ENCODE results near the gene DGKH.
"Not testable (repeated sequence)": the region's sequence is repeated elsewhere in the genome, so short reads cannot be mapped to it uniquely, and the experiment has no call there.

Gene DGKH

GRCh38 chr13:42113478-42113877 lies 65.0 kb downstream of the DGKH start:
- no peak for DNase-seq

GRCh38 chr13:42114278-42114677 lies 65.8 kb downstream of the DGKH start:
- DNase-seq: no peak

DNA sequence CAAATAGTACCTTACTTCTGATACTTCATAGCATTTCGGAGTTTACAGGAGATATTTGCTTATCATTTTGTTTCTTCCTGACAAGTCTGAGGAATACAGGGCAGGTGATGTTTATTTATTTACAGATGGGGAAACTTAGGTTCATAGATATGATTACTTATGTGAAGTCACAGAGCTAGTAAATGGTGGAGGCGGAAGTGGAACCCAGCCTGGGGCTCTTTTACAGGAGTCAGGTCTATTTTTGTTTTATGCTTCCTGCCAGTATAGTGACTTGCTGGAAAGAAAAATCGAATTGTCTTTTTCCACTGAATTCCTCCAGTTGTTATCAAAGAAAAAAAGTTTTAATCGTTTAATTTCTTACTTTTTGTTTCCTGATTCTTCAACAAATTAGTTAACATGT lies 66.5 kb downstream of the DGKH start:
- no peak for DNase-seq

DNA sequence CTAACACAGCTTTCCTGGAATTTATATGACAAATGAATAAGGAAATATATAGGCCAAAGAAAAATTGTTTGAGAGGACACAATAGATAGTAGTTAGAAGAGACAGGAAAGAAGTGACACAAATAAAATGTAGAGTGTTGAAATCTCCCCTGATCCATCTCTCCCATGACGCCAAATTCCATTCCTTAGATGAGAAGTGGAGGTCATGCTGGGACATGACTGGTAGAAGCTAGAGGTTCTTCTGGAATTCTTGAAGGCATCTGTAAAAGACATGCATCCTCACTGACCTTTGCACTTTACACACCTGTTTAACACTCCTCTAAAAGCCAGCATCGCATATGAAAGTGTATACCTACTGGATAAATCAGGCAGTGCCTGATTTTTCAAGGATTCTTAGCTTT lies 67.8 kb downstream of the DGKH start:
- no peak for DNase-seq

- DNase-seq: no peak
Observed at GRCh38 chr13:42119041-42119440, 70.6 kb downstream of the DGKH start.

- DNase-seq: no peak
Observed at GRCh38 chr13:42119875-42120274, 71.4 kb downstream of the DGKH start.

- DNase-seq: no peak
Observed at GRCh38 chr13:42123600-42123999, 75.2 kb downstream of the DGKH start.

GRCh38 chr13:42125046-42125445 lies 76.6 kb downstream of the DGKH start:
- DNase-seq: no peak

DNA sequence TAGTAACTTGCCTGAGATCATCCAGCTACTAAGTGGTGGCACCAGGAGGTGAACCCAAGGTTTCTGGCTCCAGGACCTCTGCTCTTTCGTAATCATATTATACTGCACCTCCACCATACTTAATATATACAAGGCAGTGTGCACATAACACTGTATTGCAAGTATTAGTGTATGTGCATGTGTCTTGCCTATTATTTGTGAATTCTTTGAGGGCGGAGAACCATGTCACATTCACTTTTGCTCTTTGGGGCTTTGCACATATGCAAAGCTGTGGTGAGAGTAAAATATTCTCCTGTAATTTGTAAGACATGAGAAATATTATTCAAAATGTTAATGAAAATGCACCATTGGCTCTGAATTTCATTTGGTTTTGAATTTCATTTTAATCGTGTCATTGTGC lies 78.6 kb downstream of the DGKH start:
- no peak for DNase-seq

DNA sequence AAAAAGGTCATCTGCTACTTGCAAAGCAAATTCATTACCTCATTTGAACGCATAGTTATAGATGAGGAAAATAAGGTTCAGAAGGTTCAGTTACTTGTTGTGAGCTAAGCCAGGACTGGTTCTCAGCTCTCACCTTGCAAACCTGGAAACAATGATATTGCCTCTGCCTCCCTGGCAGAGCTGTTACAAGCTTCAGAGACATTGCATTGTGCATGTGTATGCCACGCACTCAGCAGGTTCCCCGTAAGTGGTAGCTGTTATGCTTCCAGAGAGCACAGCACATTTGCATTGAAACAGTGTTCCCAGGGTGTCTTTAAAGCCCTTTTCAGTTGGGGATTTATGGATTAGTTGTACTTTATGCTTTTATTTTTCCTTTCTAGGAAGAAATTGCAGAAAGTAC lies 80.6 kb downstream of the DGKH start:
- DNase-seq: no peak

DNA sequence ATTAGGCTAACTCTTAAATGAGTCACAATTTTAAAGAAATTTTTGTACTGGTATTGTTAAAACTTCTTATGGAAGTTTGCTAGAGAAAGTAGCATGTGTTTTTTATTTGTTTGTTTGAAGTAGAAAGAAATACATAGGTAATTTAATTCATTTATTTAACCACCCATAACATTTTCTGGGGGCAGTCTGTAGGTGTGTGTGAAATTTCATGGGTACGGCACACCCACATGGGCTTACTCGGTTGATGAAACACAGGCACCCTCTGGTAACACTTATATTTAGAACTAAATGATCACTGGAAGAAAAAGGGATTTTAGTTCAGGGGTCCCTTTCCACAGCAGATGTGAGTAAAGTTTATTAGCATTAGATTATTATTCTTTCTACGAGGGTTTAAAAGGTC lies 88.1 kb downstream of the DGKH start:
- DNase-seq: no peak

GRCh38 chr13:42137856-42138537 lies 89.5 kb downstream of the DGKH start:
- no peak for DNase-seq

DNA sequence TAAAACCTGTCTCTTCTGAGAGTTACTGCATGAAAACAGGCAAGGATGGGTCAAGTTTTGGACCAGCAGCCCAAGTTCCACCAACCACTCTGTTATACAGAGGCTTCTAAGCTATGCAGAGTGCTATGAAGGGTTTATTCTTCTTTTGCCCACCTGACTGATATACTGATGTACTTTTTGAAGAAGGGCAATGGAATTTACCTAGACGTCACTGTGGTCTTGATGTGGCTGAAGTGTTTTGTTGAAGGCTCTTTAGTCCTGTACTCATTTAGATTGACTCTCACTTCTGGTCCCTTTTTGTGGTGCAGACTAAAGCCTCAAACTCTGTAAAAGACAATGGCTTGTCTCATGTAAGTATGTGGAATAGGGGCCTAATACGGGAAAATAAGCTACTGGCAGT lies 92.0 kb downstream of the DGKH start:
- DNase-seq: no peak

DNA sequence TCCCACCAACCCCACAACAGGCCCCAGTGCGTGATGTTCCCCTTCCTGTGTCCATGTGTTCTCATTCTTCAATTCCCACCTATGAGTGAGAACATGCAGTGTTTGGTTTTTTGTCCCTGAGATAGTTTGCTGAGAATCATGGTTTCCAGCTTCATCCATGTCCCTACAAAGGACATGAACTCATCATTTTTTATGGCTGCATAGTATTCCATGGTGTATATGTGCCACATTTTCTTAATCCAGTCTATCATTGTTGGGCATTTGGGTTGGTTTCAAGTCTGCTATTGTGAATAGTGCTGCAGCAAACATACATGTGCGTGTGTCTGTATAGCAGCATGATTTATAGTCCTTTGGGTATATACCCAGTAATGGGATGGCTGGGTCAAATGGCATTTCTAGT lies 92.6 kb downstream of the DGKH start:
- DNase-seq: not testable (repeated sequence)

DNA sequence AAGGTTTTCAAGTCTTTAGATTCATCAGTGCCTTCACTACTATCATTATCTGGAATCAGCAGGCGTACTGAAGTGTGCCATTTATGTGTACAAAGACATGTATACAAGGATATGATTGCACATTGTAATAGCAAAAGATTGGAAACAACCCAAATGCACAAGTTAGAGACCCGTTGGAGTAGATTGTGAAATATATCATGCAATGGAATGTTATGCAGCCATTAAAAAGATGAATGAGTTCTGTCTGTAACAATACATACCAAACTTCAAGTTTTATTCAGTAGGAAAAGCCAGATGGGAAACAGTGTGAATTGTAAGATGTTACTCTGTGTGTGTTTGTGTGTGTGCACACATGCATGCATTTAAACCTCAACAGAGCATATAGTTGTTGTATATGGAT lies 97.9 kb downstream of the DGKH start:
- DNase-seq: no peak

DNA sequence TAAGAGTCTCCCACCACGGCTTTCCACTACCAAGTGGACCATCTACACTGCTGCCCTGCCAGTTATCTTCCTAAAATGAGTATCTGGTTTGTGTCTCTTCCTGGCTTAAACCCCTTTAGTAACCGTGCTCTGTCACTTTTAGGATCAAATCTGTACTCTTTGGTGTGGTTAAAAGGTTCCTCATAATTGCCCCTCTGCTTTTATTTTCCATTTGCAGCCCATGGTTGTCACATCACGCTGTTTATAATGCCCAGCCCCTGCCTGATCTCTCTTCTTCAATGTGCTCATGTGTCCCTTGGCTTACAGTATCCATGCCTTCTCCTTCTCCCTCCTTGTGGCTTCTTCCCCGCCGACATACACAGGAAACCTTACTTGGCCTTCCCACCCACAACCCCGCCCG lies 100.1 kb downstream of the DGKH start:
- DNase-seq: no peak

DNA sequence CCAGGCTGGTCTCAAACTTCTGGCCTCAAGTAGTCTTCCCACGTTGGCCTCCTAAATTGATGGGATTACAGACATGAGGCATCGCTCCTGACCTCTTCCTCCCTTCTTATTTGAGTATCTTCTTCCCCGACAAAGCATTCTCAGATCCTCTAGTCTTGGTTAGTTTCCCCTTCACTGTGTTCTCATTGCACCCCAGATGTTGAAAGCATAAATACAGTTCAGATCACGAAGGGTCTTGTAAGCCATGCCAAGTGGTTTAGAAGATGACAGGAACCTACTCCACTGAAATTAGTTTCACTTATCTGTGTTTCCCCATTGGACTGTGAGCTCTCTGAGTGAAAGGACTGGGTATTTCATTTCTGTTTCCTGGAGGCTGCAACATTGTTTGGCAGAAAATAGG lies 100.7 kb downstream of the DGKH start:
- DNase-seq: no peak

- DNase-seq: no peak
Observed at GRCh38 chr13:42151781-42152180, 103.3 kb downstream of the DGKH start.

DNA sequence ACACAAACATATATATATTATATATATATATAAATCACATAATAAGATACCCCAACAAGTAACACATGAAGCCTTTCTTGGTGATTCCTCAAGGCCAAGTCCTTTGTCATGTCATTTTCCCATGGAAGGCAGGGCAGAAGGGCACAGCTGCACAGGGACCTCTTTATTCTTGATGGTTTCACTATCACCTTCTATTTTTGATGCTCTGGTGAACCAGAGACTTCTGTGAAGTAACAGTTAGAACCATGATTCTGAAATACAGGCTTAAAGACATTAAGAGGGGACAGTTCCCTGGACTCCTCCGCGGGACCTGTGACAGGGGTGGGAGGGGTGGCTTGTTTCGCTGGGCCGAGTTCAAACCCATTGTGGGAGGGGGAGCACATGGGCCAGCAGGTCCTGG lies 104.0 kb downstream of the DGKH start:
- DNase-seq: no peak

- no peak for DNase-seq
Observed at GRCh38 chr13:42153199-42154113, 105.0 kb downstream of the DGKH start.

- no peak for DNase-seq
Observed at GRCh38 chr13:42155251-42155650, 106.8 kb downstream of the DGKH start.

DNA sequence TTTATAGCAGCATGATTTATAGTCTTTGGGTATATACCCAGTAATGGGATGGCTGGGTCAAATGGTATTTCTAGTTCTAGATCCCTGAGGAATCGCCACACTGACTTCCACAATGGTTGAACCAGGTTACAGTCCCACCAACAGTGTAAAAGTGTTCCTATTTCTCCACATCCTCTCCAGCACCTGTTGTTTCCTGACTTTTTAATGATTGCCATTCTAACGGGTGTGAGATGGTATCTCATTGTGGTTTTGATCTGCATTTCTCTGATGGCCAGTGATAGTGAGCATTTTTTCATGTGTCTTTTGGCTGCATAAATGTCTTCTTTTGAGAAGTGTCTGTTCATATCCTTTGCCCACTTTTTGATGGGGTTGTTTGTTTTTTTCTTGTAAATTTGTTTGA lies 114.9 kb downstream of the DGKH start:
- not testable (repeated sequence) for DNase-seq

GRCh38 chr13:42163910-42164309 lies 115.5 kb downstream of the DGKH start:
- not testable (repeated sequence) for DNase-seq

- DNase-seq: no peak
Observed at GRCh38 chr13:42164557-42165125, 116.2 kb downstream of the DGKH start.

All from NCI-H1694 treated with DMSO at 0.1 percent for 48 hours (cell line).